Effector memory CD8-positive, alpha-beta T cell (primary cell): ENCODE data around the gene FHIT.

Source experiments
- ATAC-seq: fragments of 150-1000 bp; cut with Tn5 transposase; replicated peaks from 2 replicates; pipeline ENCODE4 v1.10.0; 2021; ENCODE audit warnings: mild to moderate bottlenecking, moderate library complexity
- DNase-seq, 3 experiments: peaks; one replicate each; pipeline ENCODE4 v3.0.0; 2021
- H3K27ac Mint-ChIP-seq, 2 donors: one replicate each; pipeline ENCODE4 v1.8.0; 2022; ENCODE audit warnings: mild to moderate bottlenecking in 2 of 2, mixed read lengths in 2 of 2, moderate library complexity in 2 of 2
- H3K27me3 Mint-ChIP-seq, 2 donors: one replicate each; pipeline ENCODE4 v1.8.0; 2022; ENCODE audit warnings: mixed read lengths in 2 of 2
- H3K36me3 Mint-ChIP-seq: one replicate; pipeline ENCODE4 v1.8.0; 2022; ENCODE audit warnings: mild to moderate bottlenecking, moderate library complexity, mixed read lengths; ENCODE audit not compliant: insufficient read depth
- H3K4me1 Mint-ChIP-seq, 2 donors: one replicate each; pipeline ENCODE4 v1.8.0; 2022; ENCODE audit warnings: low read depth in 2 of 2, mixed read lengths in 2 of 2
- H3K4me3 Mint-ChIP-seq, 2 donors: one replicate each; pipeline ENCODE4 v1.8.0; 2022; ENCODE audit warnings: mild to moderate bottlenecking in 2 of 2, mixed read lengths in 2 of 2, moderate library complexity in 2 of 2
- H3K9me3 Mint-ChIP-seq, 2 donors: one replicate each; pipeline ENCODE4 v1.8.0; 2022; ENCODE audit warnings: mixed read lengths in 2 of 2

FHIT gene

GRCh38 chr3:59994732-59995304 lies 1256.4 kb downstream of the FHIT start:
- DNase-seq, result no peak
- Mint-ChIP-seq H3K36me3 (no peaks in the 10 kb centered on the region), H3K27ac (no peak overlapping the region), H3K27me3 (no peaks in the 10 kb centered on the region), H3K4me1 (peaks cover 8 to 13% of the 10 kb centered on the region in 2 donors), H3K4me3 (no peak overlapping the region), H3K9me3 (peaks cover 0 to 5% of the 10 kb centered on the region in 2 donors)
- ATAC-seq, result no peak

DNA sequence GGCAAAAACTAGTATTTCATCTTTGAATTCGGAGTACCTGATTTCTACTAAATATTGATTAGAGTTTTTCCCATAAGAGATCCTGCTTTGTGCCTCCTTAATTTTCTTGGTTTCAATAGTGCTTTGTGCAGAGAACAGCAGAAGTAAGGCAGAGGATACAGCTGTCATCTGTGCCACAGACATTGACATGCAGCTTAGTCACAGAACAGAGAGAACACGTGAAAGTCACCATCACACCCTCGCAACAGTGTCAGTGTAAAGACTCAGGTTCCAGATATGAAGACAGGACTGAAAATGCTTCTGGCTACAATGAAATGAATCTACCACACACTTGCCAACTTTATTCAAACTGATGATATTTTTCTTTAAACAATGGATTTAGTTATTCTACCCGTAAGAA lies 1258.7 kb downstream of the FHIT start:
- Mint-ChIP-seq H3K4me1 (peaks cover 15 to 18% of the 10 kb centered on the region in 2 donors), H3K27me3 (no peaks in the 10 kb centered on the region), H3K9me3 (peaks cover 0 to 5% of the 10 kb centered on the region in 2 donors), H3K4me3 (no peak overlapping the region), H3K36me3 (no peaks in the 10 kb centered on the region), H3K27ac (no peak overlapping the region)
- ATAC-seq (no peak), DNase-seq (no peak)

GRCh38 chr3:59990915-59991314 lies 1260.3 kb downstream of the FHIT start:
- no peak overlapping the region for H3K27ac Mint-ChIP-seq
- no peaks in the 10 kb centered on the region for H3K36me3 Mint-ChIP-seq
- no peaks in the 10 kb centered on the region for H3K27me3 Mint-ChIP-seq
- H3K9me3 Mint-ChIP-seq, result peaks cover 0 to 5% of the 10 kb centered on the region in 2 donors
- DNase-seq (no peak), ATAC-seq (no peak)
- peaks cover 13 to 18% of the 10 kb centered on the region in 2 donors for H3K4me1 Mint-ChIP-seq
- H3K4me3 Mint-ChIP-seq, result no peak overlapping the region

GRCh38 chr3:59982510-59982909 lies 1268.7 kb downstream of the FHIT start:
- DNase-seq, result no peak
- H3K27ac Mint-ChIP-seq, result peak overlapping the region in 1 of 2 donors; percentile 69

GRCh38 chr3:59981377-59981776 lies 1269.9 kb downstream of the FHIT start:
- Mint-ChIP-seq H3K27ac (peak overlapping the region in 1 of 2 donors; percentile 44), H3K36me3 (peaks cover 11% of the 10 kb centered on the region), H3K4me3 (peak overlapping the region in 1 of 2 donors; percentile 31), H3K9me3 (peaks cover 0 to 1% of the 10 kb centered on the region in 2 donors), H3K27me3 (no peaks in the 10 kb centered on the region), H3K4me1 (peaks cover 10 to 18% of the 10 kb centered on the region in 2 donors)
- DNase-seq (peak in 2 of 3 experiments; percentile 2 to 8), ATAC-seq (peak; percentile 89)

More at GRCh38 chr3:59982510-59982909, 1268.7 kb downstream of the FHIT start:
- H3K4me1 Mint-ChIP-seq, result peaks cover 10 to 18% of the 10 kb centered on the region in 2 donors
- ATAC-seq, result peak; percentile 50
- no peak overlapping the region for H3K4me3 Mint-ChIP-seq
- H3K9me3 Mint-ChIP-seq, result peaks cover 0 to 1% of the 10 kb centered on the region in 2 donors
- no peaks in the 10 kb centered on the region for H3K27me3 Mint-ChIP-seq
- peaks cover 11% of the 10 kb centered on the region for H3K36me3 Mint-ChIP-seq

GRCh38 chr3:59980576-59980975 lies 1270.7 kb downstream of the FHIT start:
- Mint-ChIP-seq H3K27me3 (no peaks in the 10 kb centered on the region), H3K27ac (peak overlapping the region in 1 of 2 donors; percentile 44), H3K4me3 (no peak overlapping the region), H3K9me3 (peaks cover 0 to 2% of the 10 kb centered on the region in 2 donors), H3K36me3 (peaks cover 11% of the 10 kb centered on the region), H3K4me1 (peaks cover 7 to 15% of the 10 kb centered on the region in 2 donors)
- no peak for DNase-seq
- ATAC-seq, result no peak

- H3K4me1 Mint-ChIP-seq, result peaks cover 6 to 13% of the 10 kb centered on the region in 2 donors
- no peak overlapping the region for H3K4me3 Mint-ChIP-seq
- H3K27me3 Mint-ChIP-seq, result no peaks in the 10 kb centered on the region
- no peak overlapping the region for H3K27ac Mint-ChIP-seq
- H3K9me3 Mint-ChIP-seq, result peaks cover 0 to 2% of the 10 kb centered on the region in 2 donors
- DNase-seq (no peak), ATAC-seq (no peak)
- peaks cover 9% of the 10 kb centered on the region for H3K36me3 Mint-ChIP-seq
These were observed 1271.7 kb downstream of the FHIT start for GRCh38 chr3:59979542-59979941.

- ATAC-seq, result no peak
- Mint-ChIP-seq H3K36me3 (peaks cover 7% of the 10 kb centered on the region), H3K27ac (no peak overlapping the region), H3K4me3 (no peak overlapping the region), H3K4me1 (peaks cover 6 to 13% of the 10 kb centered on the region in 2 donors), H3K9me3 (peaks cover 0 to 2% of the 10 kb centered on the region in 2 donors), H3K27me3 (no peaks in the 10 kb centered on the region)
- DNase-seq, result no peak
These were observed 1272.3 kb downstream of the FHIT start for GRCh38 chr3:59978979-59979378.

GRCh38 chr3:59970796-59971195 lies 1280.5 kb downstream of the FHIT start:
- Mint-ChIP-seq H3K4me1 (peaks cover 0 to 1% of the 10 kb centered on the region in 2 donors), H3K27ac (no peak overlapping the region), H3K27me3 (no peaks in the 10 kb centered on the region), H3K4me3 (no peak overlapping the region), H3K36me3 (no peaks in the 10 kb centered on the region), H3K9me3 (peaks cover 7 to 8% of the 10 kb centered on the region in 2 donors)
- DNase-seq, result no peak
- ATAC-seq, result no peak

DNA sequence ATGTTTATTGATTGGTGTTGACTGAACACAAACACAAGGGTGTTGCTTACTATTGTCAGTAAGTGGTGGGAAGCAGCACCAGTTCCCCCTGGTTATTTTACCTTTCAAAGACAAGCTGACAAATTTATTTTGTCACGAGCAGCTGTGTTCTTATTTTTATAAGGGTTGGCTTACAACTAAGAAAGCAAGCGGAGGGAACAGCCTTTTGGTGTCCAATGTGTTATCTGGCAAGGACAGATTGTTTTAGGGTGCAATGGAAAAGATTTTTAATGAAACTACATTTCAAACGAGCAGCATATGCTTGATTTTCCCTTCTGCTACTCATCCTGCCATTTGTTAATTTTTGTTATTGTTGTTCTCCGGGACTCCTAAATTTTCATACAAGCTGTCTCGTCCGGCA lies 1280.9 kb downstream of the FHIT start:
- peaks cover 0 to 1% of the 10 kb centered on the region in 2 donors for H3K4me1 Mint-ChIP-seq

GRCh38 chr3:59968513-59969045 lies 1282.7 kb downstream of the FHIT start:
- Mint-ChIP-seq H3K36me3 (no peaks in the 10 kb centered on the region), H3K27ac (no peak overlapping the region), H3K4me1 (peaks cover 0 to 1% of the 10 kb centered on the region in 2 donors), H3K4me3 (no peak overlapping the region), H3K27me3 (no peaks in the 10 kb centered on the region), H3K9me3 (peaks cover 6% of the 10 kb centered on the region in 2 donors)
- DNase-seq, result no peak
- no peak for ATAC-seq

More for the DNA sequence above, 1280.9 kb downstream of the FHIT start:
- no peak overlapping the region for H3K4me3 Mint-ChIP-seq
- no peaks in the 10 kb centered on the region for H3K27me3 Mint-ChIP-seq
- peaks cover 6 to 7% of the 10 kb centered on the region in 2 donors for H3K9me3 Mint-ChIP-seq
- H3K36me3 Mint-ChIP-seq, result no peaks in the 10 kb centered on the region
- H3K27ac Mint-ChIP-seq, result no peak overlapping the region
- ATAC-seq (no peak), DNase-seq (no peak)

GRCh38 chr3:59963676-59964075 lies 1287.6 kb downstream of the FHIT start:
- Mint-ChIP-seq H3K27ac (no peak overlapping the region), H3K36me3 (no peaks in the 10 kb centered on the region), H3K27me3 (no peaks in the 10 kb centered on the region), H3K9me3 (peaks cover 0 to 1% of the 10 kb centered on the region in 2 donors), H3K4me1 (no peaks in the 10 kb centered on the region), H3K4me3 (no peak overlapping the region)
- no peak for ATAC-seq
- DNase-seq, result no peak

GRCh38 chr3:59957150-59957549 lies 1294.1 kb downstream of the FHIT start:
- Mint-ChIP-seq H3K36me3 (no peaks in the 10 kb centered on the region), H3K4me1 (peaks cover 6 to 13% of the 10 kb centered on the region in 2 donors), H3K4me3 (no peak overlapping the region), H3K27ac (peak overlapping the region in 1 of 2 donors; percentile 16), H3K9me3 (peaks cover 0 to 9% of the 10 kb centered on the region in 2 donors), H3K27me3 (peaks cover under 1 to 3% of the 10 kb centered on the region in 2 donors)
- DNase-seq, result peak in 1 of 3 experiments; percentile 3
- ATAC-seq, result peak; percentile 73

DNA sequence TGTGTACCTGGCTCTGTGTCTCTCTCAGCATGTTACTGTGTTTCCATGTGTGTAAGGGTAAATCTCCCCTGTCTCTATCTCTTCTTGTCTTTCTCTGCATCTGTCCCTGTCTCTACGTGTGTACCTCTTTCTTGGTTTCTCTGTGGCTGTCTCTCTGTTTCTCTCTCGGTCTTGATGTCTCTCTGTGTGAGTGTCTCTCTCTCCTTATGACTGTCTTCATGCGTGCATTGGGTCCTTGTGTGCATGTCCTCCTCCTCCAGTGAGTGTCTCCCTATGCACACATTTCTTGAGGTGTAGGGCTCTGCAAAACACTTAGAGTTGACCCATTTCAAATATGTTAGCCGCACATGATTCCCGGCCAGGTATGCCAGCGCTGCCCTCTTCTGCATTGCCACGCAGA lies 1298.1 kb downstream of the FHIT start:
- DNase-seq (no peak), ATAC-seq (no peak)
- no peaks in the 10 kb centered on the region for H3K36me3 Mint-ChIP-seq
- H3K9me3 Mint-ChIP-seq, result peaks cover 6 to 9% of the 10 kb centered on the region in 2 donors
- H3K27ac Mint-ChIP-seq, result no peak overlapping the region
- peaks cover 8 to 10% of the 10 kb centered on the region in 2 donors for H3K27me3 Mint-ChIP-seq
- peaks cover 6 to 13% of the 10 kb centered on the region in 2 donors for H3K4me1 Mint-ChIP-seq
- no peak overlapping the region for H3K4me3 Mint-ChIP-seq
